CD4-positive, alpha-beta T cell treated with Interleukin-10 for 1 hour (primary cell): ENCODE data around the gene CEMIP.

ENCODE experiments used
- DNase-seq: peaks from one replicate; pipeline ENCODE4 v3.0.0-alpha.2; 2020

Gene CEMIP

GRCh38 chr15:80898040-80898439, 118.9 kb downstream of the CEMIP start:
- no peak for DNase-seq

- DNase-seq, result no peak
Observed at GRCh38 chr15:80902298-80902801, 123.2 kb downstream of the CEMIP start.

- no peak for DNase-seq
Observed at GRCh38 chr15:80904998-80905397, 125.8 kb downstream of the CEMIP start.

GRCh38 chr15:80906159-80906766, 127.1 kb downstream of the CEMIP start:
- DNase-seq, result no peak

- no peak for DNase-seq
Observed at GRCh38 chr15:80911821-80912220, 132.7 kb downstream of the CEMIP start.

GRCh38 chr15:80912673-80913072, 133.5 kb downstream of the CEMIP start:
- DNase-seq, result no peak

GRCh38 chr15:80913541-80913940, 134.4 kb downstream of the CEMIP start:
- no peak for DNase-seq

GRCh38 chr15:80915472-80915871, 136.3 kb downstream of the CEMIP start:
- no peak for DNase-seq

- DNase-seq, result no peak
Observed at GRCh38 chr15:80916056-80916455, 136.9 kb downstream of the CEMIP start.

- no peak for DNase-seq
Observed at GRCh38 chr15:80918196-80918783, 139.1 kb downstream of the CEMIP start.

- DNase-seq, result no peak
Observed at GRCh38 chr15:80920271-80920699, 141.1 kb downstream of the CEMIP start.

GRCh38 chr15:80921736-80922410, 142.7 kb downstream of the CEMIP start:
- DNase-seq, result no peak

- no peak for DNase-seq
Observed at GRCh38 chr15:80923668-80924067, 144.5 kb downstream of the CEMIP start.

- no peak for DNase-seq
Observed at GRCh38 chr15:80924278-80924677, 145.1 kb downstream of the CEMIP start.

GRCh38 chr15:80925597-80926059, 146.5 kb downstream of the CEMIP start:
- no peak for DNase-seq

GRCh38 chr15:80926126-80926525, 147.0 kb downstream of the CEMIP start:
- no peak for DNase-seq

- DNase-seq, result no peak
Observed at GRCh38 chr15:80929225-80929624, 150.1 kb downstream of the CEMIP start.

- no peak for DNase-seq
Observed at GRCh38 chr15:80929689-80930088, 150.5 kb downstream of the CEMIP start.

- no peak for DNase-seq
Observed at GRCh38 chr15:80931191-80931590, 152.0 kb downstream of the CEMIP start.

GRCh38 chr15:80931721-80932512, 152.7 kb downstream of the CEMIP start:
- DNase-seq, result no peak

GRCh38 chr15:80932513-80932815, 153.3 kb downstream of the CEMIP start:
- no peak for DNase-seq

- DNase-seq, result no peak
Observed at GRCh38 chr15:80932989-80933388, 153.8 kb downstream of the CEMIP start.

GRCh38 chr15:80934761-80935221, 155.6 kb downstream of the CEMIP start:
- no peak for DNase-seq
